Erythroblast (primary cell): ENCODE measurements around the gene ZSCAN2.

Experiments used
- DNase-seq, 2 experiments: peaks; one replicate each; lab custom pipeline; 2025; lab: John Stamatoyannopoulos, UW
- GATA1 ChIP-seq: IDR thresholded peaks from 2 replicates; pipeline ENCODE4 v1.6.1; 2011; ENCODE audit warnings: low read depth, mild to moderate bottlenecking, control low read depth, low read length, moderate library complexity
- POLR2A ChIP-seq: IDR thresholded peaks from 2 replicates; pipeline ENCODE4 v1.6.1; 2011; ENCODE audit warnings: mild to moderate bottlenecking, low read length

The ZSCAN2 gene

DNA sequence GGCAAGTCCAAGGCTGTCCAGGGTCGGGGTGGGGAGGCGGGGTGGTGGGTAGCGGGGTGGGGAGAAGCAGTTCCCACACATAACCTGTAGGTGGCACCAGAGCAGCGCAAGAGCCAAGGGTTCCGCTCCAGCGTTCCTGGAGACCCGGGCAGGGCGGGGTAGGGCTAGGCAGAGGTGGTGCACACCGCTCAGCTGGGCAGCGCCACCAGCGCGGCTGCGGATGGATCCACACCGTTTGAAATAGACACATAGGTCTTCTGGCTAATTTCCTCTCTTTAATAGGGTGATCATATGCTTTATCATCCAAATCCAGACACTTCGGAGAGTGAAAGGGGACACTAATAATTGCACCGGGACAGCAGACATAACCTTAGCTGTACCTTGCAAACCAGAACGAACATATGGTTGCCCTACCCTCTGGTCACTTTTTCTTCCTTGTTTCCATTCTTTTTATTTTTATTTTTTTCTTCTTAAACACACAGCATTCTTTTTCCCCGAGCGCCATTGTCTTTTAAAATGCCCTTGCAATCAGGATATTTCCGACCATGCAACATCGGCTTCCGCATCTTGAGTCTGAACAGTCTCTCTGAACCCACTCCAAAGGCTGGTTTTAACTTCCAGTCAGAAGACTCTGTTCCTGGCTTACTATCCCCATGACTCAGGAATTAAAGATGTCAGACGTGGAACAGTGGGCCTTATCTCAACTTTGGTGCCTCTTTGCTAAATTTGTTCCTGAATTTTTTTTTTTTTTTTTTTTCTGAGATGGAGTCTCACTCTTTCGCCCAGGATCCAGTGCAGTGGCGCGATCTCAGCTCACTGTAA is 12.5 kb upstream of the ZSCAN2 start:
- DNase-seq: peak; percentile 85 to 90
- TF ChIP-seq POLR2A: no peak
- no peak for TF ChIP-seq GATA1

DNA sequence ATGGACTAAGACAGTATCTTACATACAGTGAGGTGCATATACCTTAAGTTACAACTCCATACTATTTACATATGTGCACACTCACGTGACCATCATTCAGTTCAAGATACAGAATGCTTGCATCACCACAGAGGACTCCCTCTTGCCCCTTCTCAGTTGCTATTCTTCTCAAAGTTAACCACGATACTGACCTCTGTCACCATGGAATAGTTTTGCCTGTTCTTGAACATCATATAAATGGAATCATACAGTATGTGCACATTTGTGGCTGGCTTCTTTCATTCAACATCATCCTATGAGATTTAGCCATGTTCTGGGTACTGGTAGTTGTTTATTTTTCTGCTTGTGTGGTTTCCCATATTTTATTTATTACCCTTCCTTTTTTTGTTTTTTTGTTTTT is 10.4 kb upstream of the ZSCAN2 start:
- TF ChIP-seq POLR2A (no peak), GATA1 (no peak)
- DNase-seq: no peak

DNA sequence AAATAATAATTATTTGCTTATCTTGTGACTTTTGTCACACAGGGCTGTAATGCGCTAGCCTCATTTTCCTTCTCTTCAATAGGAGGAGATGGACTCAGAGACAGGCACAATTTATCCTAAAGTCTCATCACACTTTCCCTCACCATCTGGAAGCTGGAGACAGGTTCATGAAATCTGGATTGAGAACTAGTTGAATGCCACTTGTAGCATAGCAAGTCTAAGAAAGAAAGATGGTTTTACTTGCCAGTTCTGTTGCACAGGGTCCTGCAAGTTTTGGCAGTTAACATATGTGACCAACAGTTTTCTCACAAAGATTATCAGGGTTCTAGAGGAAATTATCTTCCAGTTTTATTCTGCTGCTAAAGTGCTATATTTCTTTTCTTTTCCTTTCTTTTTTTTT is 9.0 kb upstream of the ZSCAN2 start:
- no peak for DNase-seq
- TF ChIP-seq GATA1 (no peak), POLR2A (no peak)

DNA sequence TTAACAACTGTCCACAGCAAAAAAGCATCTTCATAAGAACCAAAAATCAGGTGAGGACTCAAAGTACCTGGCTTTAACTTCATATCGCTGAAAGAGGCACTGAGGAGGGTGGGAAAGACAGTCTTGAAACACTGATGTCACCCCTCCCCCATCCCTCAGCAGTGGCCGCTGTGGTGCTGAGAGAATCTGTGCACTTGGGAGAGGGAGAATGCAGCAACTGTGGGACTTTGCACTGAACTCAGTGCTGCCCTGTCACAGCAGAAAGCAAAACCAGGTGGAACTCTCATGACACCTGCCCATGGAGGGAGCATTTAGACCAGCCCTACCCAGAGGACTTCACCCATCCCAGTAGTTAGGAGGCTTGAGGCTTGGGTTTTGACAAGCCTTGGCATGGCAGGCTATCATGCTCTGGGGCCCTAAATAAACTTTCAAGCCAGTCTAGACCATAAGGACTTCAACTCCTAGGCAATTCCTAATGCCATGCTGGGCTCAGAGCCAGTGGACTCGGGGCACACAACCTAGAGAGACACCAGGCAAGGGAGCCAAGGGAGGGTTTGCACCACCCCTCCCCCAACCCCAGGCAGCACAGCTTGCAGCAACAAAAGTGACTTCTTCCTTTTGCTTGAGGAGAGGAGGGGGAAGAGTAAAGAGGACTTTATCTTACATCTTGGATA is 6.1 kb upstream of the ZSCAN2 start:
- no peak for DNase-seq
- TF ChIP-seq POLR2A (no peak), GATA1 (no peak)

DNA sequence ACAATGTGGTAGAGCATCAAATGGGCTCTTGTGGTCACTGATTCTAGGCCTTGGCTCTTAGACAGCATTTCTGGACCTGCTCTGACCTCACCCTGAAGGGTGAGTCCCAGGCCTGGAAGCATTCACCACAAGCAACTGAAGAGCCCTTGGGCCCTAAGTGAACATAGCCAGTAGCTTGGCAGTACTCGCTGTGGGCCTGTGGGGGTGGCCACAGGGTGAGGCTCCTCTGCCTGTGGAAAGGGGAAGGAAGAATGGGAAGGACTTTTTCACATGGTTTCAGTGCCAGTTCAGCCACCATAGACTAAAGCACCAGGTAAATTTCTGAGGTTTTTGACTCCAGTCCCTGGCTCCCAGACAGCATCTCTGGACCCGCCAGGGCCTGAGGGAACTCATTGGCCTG is 5.1 kb upstream of the ZSCAN2 start:
- TF ChIP-seq POLR2A (no peak), GATA1 (no peak)
- DNase-seq: no peak

DNA sequence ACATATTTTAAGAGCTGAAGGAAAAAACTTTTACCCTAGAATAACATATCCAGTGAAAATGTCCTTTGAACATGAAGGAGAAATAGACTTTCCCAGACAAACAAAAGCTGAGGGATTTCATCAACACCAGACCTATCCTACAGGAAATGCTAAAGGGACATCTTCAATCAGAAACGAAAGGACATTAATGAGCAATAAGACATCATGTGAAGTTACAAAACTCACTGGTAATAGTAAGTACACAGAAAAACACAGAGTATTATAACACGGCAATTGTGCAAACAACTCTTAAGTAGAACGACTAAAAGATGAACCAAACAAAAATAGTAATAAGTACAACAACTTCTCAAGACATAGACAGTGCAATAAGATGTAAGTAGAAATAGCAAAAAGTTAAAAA is 3.5 kb upstream of the ZSCAN2 start:
- TF ChIP-seq POLR2A (no peak), GATA1 (no peak)
- DNase-seq: no peak

DNA sequence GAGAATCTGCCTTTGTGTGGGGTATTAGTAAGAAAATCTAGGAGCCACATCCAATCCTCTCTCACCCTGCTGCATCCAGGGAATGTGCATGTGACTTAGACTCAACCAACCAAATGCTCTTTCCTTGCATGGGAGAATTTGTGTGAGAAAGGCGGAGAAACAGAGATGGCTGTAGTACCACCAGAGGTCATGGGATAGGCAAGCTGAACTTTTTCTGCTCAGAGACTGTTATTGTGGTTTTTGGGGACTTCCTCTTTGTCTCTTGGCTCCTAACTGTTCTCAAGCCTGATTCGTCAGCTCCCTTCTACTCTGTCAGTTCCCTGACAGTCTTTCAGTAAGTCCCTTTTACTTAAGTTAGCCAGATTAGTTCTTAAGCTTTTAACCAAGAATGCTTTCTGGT is 2.6 kb upstream of the ZSCAN2 start:
- DNase-seq: no peak

DNA sequence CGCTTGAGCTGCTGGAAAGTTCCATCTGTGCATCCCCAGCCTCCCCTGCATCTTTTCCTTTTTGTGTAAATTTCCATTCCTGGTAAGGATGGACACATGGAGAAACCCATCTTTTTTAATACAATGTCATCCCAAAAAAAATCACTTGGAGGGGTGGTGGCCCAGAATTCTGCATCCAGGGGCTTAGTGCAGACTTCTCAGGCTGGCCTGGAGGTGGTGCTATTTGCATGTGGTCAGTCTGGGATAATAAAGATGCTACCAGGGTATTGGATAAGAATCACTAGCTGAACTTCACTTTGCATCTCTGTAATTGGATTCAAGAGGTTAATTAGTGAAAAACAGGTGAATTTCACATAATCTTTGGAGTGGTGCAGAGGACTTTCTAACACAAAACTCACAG is 1.8 kb upstream of the ZSCAN2 start:
- peak; percentile 80 to 84 for DNase-seq
- TF ChIP-seq GATA1: no peak
- TF ChIP-seq POLR2A: no peak

More for the DNA sequence above, 2.6 kb upstream of the ZSCAN2 start:
- TF ChIP-seq GATA1: no peak
- no peak for TF ChIP-seq POLR2A

DNA sequence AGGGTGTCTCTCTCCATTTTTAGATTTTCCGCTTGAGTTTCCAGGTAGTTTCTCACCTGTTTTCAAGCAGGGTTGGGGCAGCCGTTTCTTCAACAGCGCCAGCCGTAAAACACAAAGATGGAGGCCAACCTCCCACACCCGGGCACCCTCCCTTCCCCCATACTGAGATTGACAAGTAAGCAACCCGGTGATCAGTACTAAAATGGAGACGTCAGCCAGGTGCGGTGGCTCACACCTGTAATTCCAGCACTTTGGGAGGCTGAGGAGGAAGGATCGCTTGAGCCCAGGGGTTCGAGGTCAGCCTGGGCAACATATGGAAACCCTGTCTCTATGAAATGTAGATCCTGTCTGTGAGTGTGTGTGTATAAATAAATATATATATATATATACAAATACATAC is 903 bp upstream of the ZSCAN2 start:
- TF ChIP-seq GATA1 (no peak), POLR2A (no peak)
- no peak for DNase-seq

DNA sequence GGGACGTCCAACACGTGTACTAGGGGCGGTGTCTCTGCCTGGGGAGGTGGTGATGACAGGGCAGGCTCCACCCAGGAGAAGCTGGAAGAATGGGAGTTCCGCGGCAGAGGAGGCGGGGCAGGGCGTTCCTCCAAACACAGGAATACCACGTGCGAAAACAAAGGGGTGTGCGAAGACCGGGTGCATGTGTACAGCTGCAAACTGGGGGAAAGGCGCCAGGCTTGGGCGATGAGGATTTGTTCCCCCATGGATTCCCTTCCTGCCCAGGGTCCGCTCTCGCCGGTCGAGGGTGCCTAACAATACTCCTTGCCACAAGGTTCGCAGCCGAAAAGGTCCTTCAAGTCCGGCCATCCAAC is 500 bp upstream of the ZSCAN2 start:
- TF ChIP-seq POLR2A: no peak
- no peak for TF ChIP-seq GATA1
- DNase-seq: peak; percentile 72 to 78

DNA sequence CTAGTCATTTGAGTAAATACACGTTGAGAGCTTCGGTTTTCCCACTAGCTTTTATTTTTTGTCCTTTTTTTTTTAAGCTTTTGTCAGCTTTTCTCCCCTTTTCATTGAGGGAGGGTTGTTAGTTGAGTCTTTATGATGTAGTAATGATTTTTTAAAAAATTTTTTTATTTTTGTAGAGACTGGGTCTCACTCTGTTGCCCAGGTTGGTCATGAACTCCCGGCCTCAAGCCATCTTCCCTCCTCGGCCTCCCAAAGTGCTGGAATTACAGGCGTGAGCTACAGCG is 688 bp downstream of the ZSCAN2 start:
- TF ChIP-seq POLR2A (no peak), GATA1 (no peak)
- DNase-seq: no peak

DNA sequence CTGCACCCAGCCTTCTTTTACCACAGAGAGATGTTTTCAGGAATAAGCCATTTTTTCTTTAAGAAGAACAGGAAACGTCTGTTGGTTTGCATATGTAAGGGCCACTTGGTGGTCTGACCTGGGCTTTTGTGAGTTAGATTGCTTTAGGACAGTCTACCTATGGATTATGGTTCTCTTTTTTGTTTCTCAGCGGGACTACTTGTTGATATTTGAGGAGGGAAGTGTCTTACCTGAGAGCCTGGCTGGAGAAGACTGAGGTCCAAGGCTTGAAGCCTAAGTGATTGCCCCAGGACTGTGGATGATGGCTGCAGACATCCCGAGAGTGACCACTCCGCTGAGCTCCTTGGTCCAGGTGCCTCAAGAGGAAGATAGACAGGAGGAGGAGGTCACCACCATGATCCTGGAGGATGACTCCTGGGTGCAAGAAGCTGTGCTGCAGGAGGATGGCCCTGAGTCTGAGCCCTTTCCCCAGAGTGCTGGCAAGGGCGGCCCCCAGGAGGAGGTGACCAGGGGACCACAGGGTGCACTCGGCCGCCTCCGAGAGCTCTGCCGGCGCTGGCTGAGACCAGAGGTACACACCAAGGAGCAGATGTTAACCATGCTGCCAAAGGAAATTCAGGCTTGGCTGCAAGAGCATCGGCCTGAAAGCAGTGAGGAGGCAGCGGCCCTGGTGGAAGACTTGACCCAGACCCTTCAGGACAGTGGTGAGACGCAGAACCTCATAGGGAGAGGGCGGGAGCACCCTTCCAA is 3.0 kb downstream of the ZSCAN2 start:
- TF ChIP-seq GATA1 (no peak), POLR2A (no peak)
- DNase-seq: no peak

DNA sequence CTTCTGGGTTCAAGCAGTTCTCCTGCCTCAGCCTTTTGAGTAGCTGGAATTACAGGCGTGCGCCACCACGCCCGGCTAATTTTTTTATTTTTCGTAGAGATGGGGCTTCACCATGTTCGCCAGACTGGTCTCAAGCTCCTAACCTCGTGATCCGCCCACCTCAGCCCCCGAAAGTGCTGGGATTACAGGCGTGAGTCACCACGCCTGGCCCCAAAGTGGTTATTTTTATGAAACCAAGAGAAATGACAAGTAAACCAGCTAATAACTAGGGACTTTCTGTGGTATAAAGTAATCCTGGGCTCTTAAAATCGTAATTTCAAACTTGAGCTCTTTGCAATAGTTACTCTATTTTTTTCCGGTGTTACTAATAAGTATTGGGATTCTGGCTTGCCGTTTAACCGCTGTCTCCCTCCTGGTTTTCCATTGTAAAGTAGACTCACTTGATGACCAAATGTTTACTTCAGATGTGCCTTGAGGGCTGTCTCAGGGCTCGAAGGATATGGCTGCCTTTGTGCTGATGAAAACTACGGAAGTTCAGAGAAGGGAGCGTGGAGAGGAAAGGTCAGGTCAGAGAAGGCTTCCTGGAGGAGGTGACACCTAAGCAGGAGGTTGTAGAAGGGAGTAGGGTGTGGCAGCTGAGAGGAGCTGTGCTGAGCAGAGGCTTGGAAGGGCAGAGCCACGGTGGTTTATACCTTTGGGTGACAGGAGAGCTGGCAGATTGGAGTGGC is 4.2 kb downstream of the ZSCAN2 start:
- no peak for TF ChIP-seq POLR2A
- no peak for TF ChIP-seq GATA1
- no peak for DNase-seq

DNA sequence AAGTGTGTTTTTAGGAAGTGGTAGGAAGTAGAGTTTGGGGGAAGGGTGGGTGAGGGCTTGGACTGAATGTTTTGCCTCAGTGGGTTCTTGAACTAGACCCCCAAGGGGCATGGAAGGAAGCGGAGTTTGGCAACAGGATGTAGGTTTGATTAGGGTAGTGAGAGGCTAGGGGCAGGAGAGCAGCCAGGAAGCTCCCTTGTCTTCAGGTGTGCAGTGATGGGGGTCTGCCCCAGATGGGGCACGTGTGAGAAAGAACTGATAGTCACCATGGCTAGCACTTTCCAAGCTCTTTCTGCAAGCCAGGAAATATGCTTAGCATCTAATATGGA is 4.7 kb downstream of the ZSCAN2 start:
- TF ChIP-seq GATA1: no peak
- no peak for TF ChIP-seq POLR2A
- no peak for DNase-seq
